ENCODE data around the gene COX7A2L.

COX7A2L gene

DNA sequence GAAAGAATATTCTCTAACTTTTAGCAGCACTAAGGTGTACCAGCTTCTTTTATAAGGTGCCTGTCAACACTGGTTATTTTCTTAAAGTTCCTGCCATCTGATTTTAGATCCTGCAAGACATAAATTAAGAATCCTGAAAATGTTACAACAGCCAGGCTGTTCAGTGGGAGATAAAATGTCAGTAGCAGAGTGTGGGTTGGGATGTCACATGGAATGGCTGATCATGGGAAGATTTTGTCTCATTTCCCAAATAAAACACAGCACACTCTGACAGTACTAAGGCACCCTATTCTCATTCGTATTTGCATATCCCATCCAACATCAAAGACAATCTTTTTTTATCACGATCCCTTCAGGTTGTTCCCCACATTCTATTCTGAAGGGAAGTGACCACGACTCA is 2.4 kb upstream of the COX7A2L start:
- H2AK5ac ChIP-seq (ENCODE audit: low read length, severe bottlenecking): no peak overlapping the region
- H3K79me1 ChIP-seq (replicated peaks; ENCODE audit: low read length, poor library complexity, severe bottlenecking): peaks cover 1% of the 10 kb centered on the region
- no peak overlapping the region for H2BK15ac ChIP-seq (ENCODE audit: low read depth, poor library complexity, severe bottlenecking)
- no peak overlapping the region for H2AFZ ChIP-seq (ENCODE audit: low read depth, low read length)
- H3K27ac ChIP-seq (ENCODE audit: low read length, poor library complexity, severe bottlenecking): no peak overlapping the region
- no peak overlapping the region for H3K18ac ChIP-seq (ENCODE audit: low read depth in 1 of 2, low read length in 2 of 2)
- no peak overlapping the region for H3K14ac ChIP-seq (ENCODE audit: low read length in 2 of 2)
- H2BK120ac ChIP-seq (ENCODE audit: low read depth, low read length): no peak overlapping the region
- H3K4me1 ChIP-seq (ENCODE audit: control insufficient read depth, insufficient read depth, low read depth, low read length): peaks cover 3% of the 10 kb centered on the region
- no peak overlapping the region for H4K91ac ChIP-seq (ENCODE audit: low read length)
- H3K9ac ChIP-seq (ENCODE audit: low read length): no peak overlapping the region
- 81% methylated on average over 3 of the region's 3 CpGs for WGBS
- H3K36me3 ChIP-seq (ENCODE audit: control insufficient read depth in 1 of 2, insufficient read depth in 2 of 2, low read depth in 1 of 2, low read length in 2 of 2): no peaks in the 10 kb centered on the region
- no peak overlapping the region for H4K8ac ChIP-seq (ENCODE audit: low read length)
- H2BK12ac ChIP-seq (ENCODE audit: low read length in 2 of 2): no peak overlapping the region
- H3K4ac ChIP-seq (ENCODE audit: low read depth in 1 of 2, low read length in 2 of 2): no peak overlapping the region
- no peaks in the 10 kb centered on the region for H3K9me3 ChIP-seq (ENCODE audit: control insufficient read depth, low read length)
- no peak overlapping the region for H2BK5ac ChIP-seq (ENCODE audit: low read depth, low read length, poor library complexity, severe bottlenecking)
- no peak overlapping the region for H3K4me3 ChIP-seq (ENCODE audit: insufficient read depth in 1 of 2, low read depth in 1 of 2, low read length in 2 of 2)
- no peak overlapping the region for H3K4me2 ChIP-seq (ENCODE audit: low read length, poor library complexity, severe bottlenecking)
- peaks cover 0 to 25% of the 10 kb centered on the region in 2 experiments for H3K27me3 ChIP-seq (ENCODE audit: control insufficient read depth in 1 of 2, insufficient read depth in 1 of 2, low read length in 2 of 2)
- H3K23ac ChIP-seq (ENCODE audit: low read length in 2 of 2): no peak overlapping the region
- DNase-seq: no peak

DNA sequence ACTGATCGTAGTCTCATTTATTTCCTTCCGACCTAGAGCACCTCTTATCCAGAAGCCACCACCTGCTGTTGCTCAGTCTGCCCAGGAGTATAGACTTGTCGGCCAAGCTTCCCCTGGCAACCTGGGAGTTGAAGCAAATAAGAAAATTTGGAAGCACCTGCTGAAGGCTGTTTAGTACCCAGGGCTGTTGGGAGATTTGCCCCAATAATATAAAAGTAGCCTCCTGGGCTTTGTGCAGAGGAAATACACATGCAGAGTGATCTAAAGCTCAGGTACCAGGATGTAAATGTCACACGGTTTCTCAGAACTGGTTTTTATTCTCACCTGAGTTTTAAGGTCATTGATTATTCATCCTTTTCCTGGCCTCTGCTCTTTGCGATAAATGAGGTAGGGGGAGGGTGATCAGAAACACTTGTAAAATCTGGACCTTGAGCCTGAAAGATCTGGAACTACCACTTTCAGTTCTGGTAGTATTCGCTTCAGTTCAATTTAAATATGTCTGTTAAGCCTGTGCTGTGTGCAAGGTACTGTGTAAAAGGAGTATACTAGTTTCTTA is 789 bp upstream of the COX7A2L start:
- Histone ChIP-seq H2BK15ac (ENCODE audit: low read depth, poor library complexity, severe bottlenecking) (no peak overlapping the region), H2BK120ac (ENCODE audit: low read depth, low read length) (no peak overlapping the region), H3K9ac (ENCODE audit: low read length) (peak overlapping the region; percentile 72), H3K27ac (ENCODE audit: low read length, poor library complexity, severe bottlenecking) (no peak overlapping the region), H2AK5ac (ENCODE audit: low read length, severe bottlenecking) (no peak overlapping the region), H4K8ac (ENCODE audit: low read length) (no peak overlapping the region), H3K14ac (ENCODE audit: low read length in 2 of 2) (no peak overlapping the region), H2BK12ac (ENCODE audit: low read length in 2 of 2) (no peak overlapping the region), H2BK5ac (ENCODE audit: low read depth, low read length, poor library complexity, severe bottlenecking) (no peak overlapping the region), H4K91ac (ENCODE audit: low read length) (no peak overlapping the region), H3K4ac (ENCODE audit: low read depth in 1 of 2, low read length in 2 of 2) (no peak overlapping the region), H3K4me2 (ENCODE audit: low read length, poor library complexity, severe bottlenecking) (peak overlapping the region; percentile 65), H3K79me1 (replicated peaks; ENCODE audit: low read length, poor library complexity, severe bottlenecking) (peaks cover 1% of the 10 kb centered on the region), H3K9me3 (ENCODE audit: control insufficient read depth, low read length) (no peaks in the 10 kb centered on the region), H3K4me3 (ENCODE audit: insufficient read depth in 1 of 2, low read depth in 1 of 2, low read length in 2 of 2) (peak overlapping the region in 1 of 2 experiments; percentile 71), H3K18ac (ENCODE audit: low read depth in 1 of 2, low read length in 2 of 2) (no peak overlapping the region), H3K36me3 (ENCODE audit: control insufficient read depth in 1 of 2, insufficient read depth in 2 of 2, low read depth in 1 of 2, low read length in 2 of 2) (no peaks in the 10 kb centered on the region), H3K4me1 (ENCODE audit: control insufficient read depth, insufficient read depth, low read depth, low read length) (peaks cover 5% of the 10 kb centered on the region), H2AFZ (ENCODE audit: low read depth, low read length) (no peak overlapping the region), H3K23ac (ENCODE audit: low read length in 2 of 2) (no peak overlapping the region), H3K27me3 (ENCODE audit: control insufficient read depth in 1 of 2, insufficient read depth in 1 of 2, low read length in 2 of 2) (peaks cover 0 to 19% of the 10 kb centered on the region in 2 experiments)
- no peak for DNase-seq
- 45% methylated on average over 6 of the region's 6 CpGs for WGBS

- H3K4ac ChIP-seq (ENCODE audit: low read depth in 1 of 2, low read length in 2 of 2): peak overlapping the region; percentile 95 to 99
These were observed 526 bp downstream of the COX7A2L start for GRCh38 chr2:42360493-42360889.

GRCh38 chr2:42359965-42360483 is 993 bp downstream of the COX7A2L start:
- Histone ChIP-seq H3K79me1 (replicated peaks; ENCODE audit: low read length, poor library complexity, severe bottlenecking) (peaks cover 5% of the 10 kb centered on the region), H3K9me3 (ENCODE audit: control insufficient read depth, low read length) (no peaks in the 10 kb centered on the region), H2BK12ac (ENCODE audit: low read length in 2 of 2) (no peak overlapping the region), H3K4ac (ENCODE audit: low read depth in 1 of 2, low read length in 2 of 2) (peak overlapping the region in 1 of 2 experiments; percentile 99), H2BK15ac (ENCODE audit: low read depth, poor library complexity, severe bottlenecking) (no peak overlapping the region), H3K4me2 (ENCODE audit: low read length, poor library complexity, severe bottlenecking) (peak overlapping the region; percentile 64), H2BK120ac (ENCODE audit: low read depth, low read length) (no peak overlapping the region), H3K27me3 (ENCODE audit: control insufficient read depth in 1 of 2, insufficient read depth in 1 of 2, low read length in 2 of 2) (peaks cover 0 to 18% of the 10 kb centered on the region in 2 experiments), H2AFZ (ENCODE audit: low read depth, low read length) (no peak overlapping the region), H2BK5ac (ENCODE audit: low read depth, low read length, poor library complexity, severe bottlenecking) (no peak overlapping the region), H3K9ac (ENCODE audit: low read length) (peak overlapping the region; percentile 99), H3K36me3 (ENCODE audit: control insufficient read depth in 1 of 2, insufficient read depth in 2 of 2, low read depth in 1 of 2, low read length in 2 of 2) (peaks cover 0 to 4% of the 10 kb centered on the region in 2 experiments), H4K91ac (ENCODE audit: low read length) (no peak overlapping the region), H3K4me1 (ENCODE audit: control insufficient read depth, insufficient read depth, low read depth, low read length) (peaks cover 5% of the 10 kb centered on the region), H3K14ac (ENCODE audit: low read length in 2 of 2) (no peak overlapping the region), H3K18ac (ENCODE audit: low read depth in 1 of 2, low read length in 2 of 2) (peak overlapping the region in 1 of 2 experiments; percentile 8), H2AK5ac (ENCODE audit: low read length, severe bottlenecking) (no peak overlapping the region), H3K23ac (ENCODE audit: low read length in 2 of 2) (no peak overlapping the region), H3K27ac (ENCODE audit: low read length, poor library complexity, severe bottlenecking) (no peak overlapping the region), H3K4me3 (ENCODE audit: insufficient read depth in 1 of 2, low read depth in 1 of 2, low read length in 2 of 2) (peak overlapping the region; percentile 99 to 100), H4K8ac (ENCODE audit: low read length) (peak overlapping the region; percentile 82)
- peak; percentile 77 for DNase-seq
- WGBS: 35% methylated on average over 12 of the region's 12 CpGs

More at GRCh38 chr2:42360493-42360889, 526 bp downstream of the COX7A2L start:
- peak; percentile 32 for DNase-seq
- H3K36me3 ChIP-seq (ENCODE audit: control insufficient read depth in 1 of 2, insufficient read depth in 2 of 2, low read depth in 1 of 2, low read length in 2 of 2): peaks cover 0 to 4% of the 10 kb centered on the region in 2 experiments
- H3K23ac ChIP-seq (ENCODE audit: low read length in 2 of 2): peak overlapping the region in 1 of 2 experiments; percentile 100
- H2BK120ac ChIP-seq (ENCODE audit: low read depth, low read length): peak overlapping the region; percentile 6
- peaks cover 5% of the 10 kb centered on the region for H3K4me1 ChIP-seq (ENCODE audit: control insufficient read depth, insufficient read depth, low read depth, low read length)
- H4K91ac ChIP-seq (ENCODE audit: low read length): peak overlapping the region; percentile 98
- H3K14ac ChIP-seq (ENCODE audit: low read length in 2 of 2): peak overlapping the region in 1 of 2 experiments; percentile 100
- no peak overlapping the region for H2AK5ac ChIP-seq (ENCODE audit: low read length, severe bottlenecking)
- peak overlapping the region; percentile 64 for H3K4me2 ChIP-seq (ENCODE audit: low read length, poor library complexity, severe bottlenecking)
- H3K9me3 ChIP-seq (ENCODE audit: control insufficient read depth, low read length): no peaks in the 10 kb centered on the region
- no peak overlapping the region for H2BK15ac ChIP-seq (ENCODE audit: low read depth, poor library complexity, severe bottlenecking)
- H3K27me3 ChIP-seq (ENCODE audit: control insufficient read depth in 1 of 2, insufficient read depth in 1 of 2, low read length in 2 of 2): peaks cover 0 to 19% of the 10 kb centered on the region in 2 experiments
- peak overlapping the region; percentile 59 for H2BK5ac ChIP-seq (ENCODE audit: low read depth, low read length, poor library complexity, severe bottlenecking)
- peak overlapping the region; percentile 99 for H3K18ac ChIP-seq (ENCODE audit: low read depth in 1 of 2, low read length in 2 of 2)
- WGBS: under 1% methylated on average over 15 of the region's 15 CpGs
- peak overlapping the region; percentile 99 to 100 for H3K4me3 ChIP-seq (ENCODE audit: insufficient read depth in 1 of 2, low read depth in 1 of 2, low read length in 2 of 2)
- H4K8ac ChIP-seq (ENCODE audit: low read length): peak overlapping the region; percentile 98
- H3K27ac ChIP-seq (ENCODE audit: low read length, poor library complexity, severe bottlenecking): peak overlapping the region; percentile 100
- peak overlapping the region; percentile 99 for H3K9ac ChIP-seq (ENCODE audit: low read length)
- peak overlapping the region; percentile 93 for H2AFZ ChIP-seq (ENCODE audit: low read depth, low read length)
- H2BK12ac ChIP-seq (ENCODE audit: low read length in 2 of 2): peak overlapping the region in 1 of 2 experiments; percentile 94
- peaks cover 5% of the 10 kb centered on the region for H3K79me1 ChIP-seq (replicated peaks; ENCODE audit: low read length, poor library complexity, severe bottlenecking)
